HEK293 (cell line): Measurements from ENCODE around the gene RNF146.
A peak's percentile ranks its signal among the peaks of the same experiment; 100 is the strongest.

Experiments used
- GLIS1 ChIP-seq: fragments of 450-650 bp; formaldehyde crosslinking; IDR thresholded peaks from 2 replicates; pipeline ENCODE4 v1.5.1; 2016; ENCODE audit warnings: missing biosample characterization, missing genetic modification characterization
- MEIS1 ChIP-seq: sonication (generic); formaldehyde crosslinking; IDR thresholded peaks from 2 replicates; pipeline ENCODE4 v1.8.1; 2022; ENCODE audit warnings: missing genetic modification reagents, mild to moderate bottlenecking, borderline replicate concordance
- MZF1 ChIP-seq: fragments of 450-650 bp; formaldehyde crosslinking; IDR thresholded peaks from 2 replicates; pipeline ENCODE4 v1.5.1; 2017; ENCODE audit warnings: missing biosample characterization, missing genetic modification characterization, borderline replicate concordance
- PRDM1 ChIP-seq: fragments of 450-650 bp; formaldehyde crosslinking; IDR thresholded peaks from 2 replicates; pipeline ENCODE4; 2016; ENCODE audit warnings: missing biosample characterization, missing genetic modification characterization
- TRIM28 ChIP-seq: IDR thresholded peaks from 2 replicates; pipeline ENCODE4 v1.6.1; 2011; ENCODE audit warnings: low read length, control low read depth, borderline replicate concordance
- TSHZ1 ChIP-seq: fragments of 450-650 bp; formaldehyde crosslinking; IDR thresholded peaks from 2 replicates; pipeline ENCODE4 v1.5.1; 2016; ENCODE audit warnings: missing biosample characterization, missing genetic modification characterization, borderline replicate concordance
- ZBTB1 ChIP-seq: fragments of 450-650 bp; formaldehyde crosslinking; IDR thresholded peaks from 2 replicates; pipeline ENCODE4 v1.5.1; 2016; ENCODE audit warnings: missing biosample characterization, missing genetic modification characterization
- ZBTB7A ChIP-seq: fragments of 450-650 bp; formaldehyde crosslinking; IDR thresholded peaks from 2 replicates; pipeline ENCODE4 v1.5.1; 2016; ENCODE audit warnings: low read depth, missing biosample characterization, missing genetic modification characterization
- ZEB2 ChIP-seq: fragments of 450-650 bp; formaldehyde crosslinking; IDR thresholded peaks from 2 replicates; pipeline ENCODE4 v1.5.1; 2016; ENCODE audit warnings: missing biosample characterization, missing genetic modification characterization
- ZNF140 ChIP-seq: fragments of 450-650 bp; formaldehyde crosslinking; IDR thresholded peaks from 2 replicates; pipeline ENCODE4 v1.5.1; 2016; ENCODE audit warnings: missing biosample characterization, missing genetic modification characterization
- ZNF16 ChIP-seq: fragments of 450-650 bp; formaldehyde crosslinking; IDR thresholded peaks from 2 replicates; pipeline ENCODE4 v1.5.1; 2016; ENCODE audit warnings: low read depth, missing biosample characterization, missing genetic modification characterization
- ZNF19 ChIP-seq: fragments of 450-650 bp; formaldehyde crosslinking; IDR thresholded peaks from 2 replicates; pipeline ENCODE4; 2016; ENCODE audit warnings: missing biosample characterization, missing genetic modification characterization, low read depth
- ZNF2 ChIP-seq: fragments of 450-650 bp; formaldehyde crosslinking; IDR thresholded peaks from 2 replicates; pipeline ENCODE4 v1.5.1; 2016; ENCODE audit warnings: missing biosample characterization, missing genetic modification characterization
- ZNF24 ChIP-seq: fragments of 450-650 bp; formaldehyde crosslinking; IDR thresholded peaks from 2 replicates; pipeline ENCODE4 v1.5.1; 2016; ENCODE audit warnings: missing biosample characterization, missing genetic modification characterization
- ZNF48 ChIP-seq: fragments of 450-650 bp; formaldehyde crosslinking; IDR thresholded peaks from 2 replicates; pipeline ENCODE4 v1.5.1; 2016; ENCODE audit warnings: missing biosample characterization, missing genetic modification characterization
- ZNF544 ChIP-seq: fragments of 450-650 bp; formaldehyde crosslinking; IDR thresholded peaks from 2 replicates; pipeline ENCODE4 v1.5.0; 2017; ENCODE audit warnings: missing biosample characterization, missing genetic modification characterization
- ZNF596 ChIP-seq: fragments of 450-650 bp; IDR thresholded peaks from 2 replicates; pipeline ENCODE4 v1.5.0; 2018; ENCODE audit warnings: missing biosample characterization, mild to moderate bottlenecking, missing genetic modification characterization, moderate library complexity
- ZNF600 ChIP-seq: fragments of 450-650 bp; formaldehyde crosslinking; IDR thresholded peaks from 2 replicates; pipeline ENCODE4 v1.5.1; 2016; ENCODE audit warnings: missing biosample characterization, missing genetic modification characterization
- ZNF624 ChIP-seq: fragments of 450-650 bp; formaldehyde crosslinking; IDR thresholded peaks from 2 replicates; pipeline ENCODE4 v1.5.1; 2017; ENCODE audit warnings: missing biosample characterization, missing genetic modification characterization
- ZNF660 ChIP-seq: fragments of 450-650 bp; IDR thresholded peaks from 2 replicates; pipeline ENCODE4 v1.5.1; 2018; ENCODE audit warnings: missing biosample characterization, mild to moderate bottlenecking, missing genetic modification characterization
- ZNF747 ChIP-seq: fragments of 450-650 bp; formaldehyde crosslinking; IDR thresholded peaks from 2 replicates; pipeline ENCODE4 v1.5.1; 2016; ENCODE audit warnings: missing biosample characterization, missing genetic modification characterization
- ZNF76 ChIP-seq: fragments of 450-650 bp; formaldehyde crosslinking; IDR thresholded peaks from 2 replicates; pipeline ENCODE4; 2016; ENCODE audit warnings: low read depth, missing biosample characterization, missing genetic modification characterization, borderline replicate concordance
- ZNF776 ChIP-seq: fragments of 450-650 bp; formaldehyde crosslinking; IDR thresholded peaks from 2 replicates; pipeline ENCODE4 v1.5.0; 2017; ENCODE audit warnings: missing biosample characterization, missing genetic modification characterization, borderline replicate concordance
- ZSCAN30 ChIP-seq: fragments of 450-650 bp; IDR thresholded peaks from 2 replicates; pipeline ENCODE4 v1.5.1; 2018; ENCODE audit warnings: missing biosample characterization, mild to moderate bottlenecking, missing genetic modification characterization, moderate library complexity
- ZXDB ChIP-seq: fragments of 450-650 bp; formaldehyde crosslinking; IDR thresholded peaks from 2 replicates; pipeline ENCODE4 v1.5.1; 2016; ENCODE audit warnings: missing biosample characterization, missing genetic modification characterization
- TF ChIP-seq, protein P1 (sequence below): fragments of 450-650 bp; formaldehyde crosslinking; IDR thresholded peaks from 2 replicates; pipeline ENCODE4 v1.5.1; 2016; ENCODE audit warnings: missing biosample characterization, missing genetic modification characterization
- TF ChIP-seq, protein P2 (sequence below): fragments of 450-650 bp; formaldehyde crosslinking; IDR thresholded peaks from 2 replicates; pipeline ENCODE4 v1.5.1; 2017; ENCODE audit warnings: missing biosample characterization, missing genetic modification characterization
- TF ChIP-seq, protein P3 (sequence below): fragments of 450-650 bp; formaldehyde crosslinking; conservative IDR thresholded peaks from 2 replicates; pipeline ENCODE4 v1.5.1; 2016; ENCODE audit warnings: low read depth, missing biosample characterization, missing genetic modification characterization

Gene RNF146

GRCh38 chr6:127266178-127266891 is at the start of gene RNF146 (continued):
- TF ChIP-seq ZNF140 (tag by site-specific recombination), result no peak
- no peak for TF ChIP-seq TSHZ1 (tag by site-specific recombination)
- no peak; the same call in 1 of the 2 replicates for TF ChIP-seq ZEB2 (tag by site-specific recombination)
- TF ChIP-seq ZNF76 (tag by site-specific recombination), result no peak; the same call in 1 of the 2 replicates
- TF ChIP-seq ZNF48 (tag by site-specific recombination), result no peak
- no peak; the same call in 1 of the 2 replicates for TF ChIP-seq ZNF24 (tag by site-specific recombination)
- TF ChIP-seq ZNF624, result no peak
- TF ChIP-seq ZBTB7A, result no peak
- no peak for TF ChIP-seq ZNF16 (tag by site-specific recombination)
- no peak for TF ChIP-seq ZNF776
- TF ChIP-seq MZF1 (tag by site-specific recombination), result peak; percentile 43; the same call in 1 of the 2 replicates
- TF ChIP-seq GLIS1 (tag by site-specific recombination), result no peak
- peak; percentile 51; the same call in 1 of the 2 replicates for TF ChIP-seq TRIM28
- no peak for TF ChIP-seq ZNF19 (tag by site-specific recombination)
- peak; percentile 89 for TF ChIP-seq ZNF660
- TF ChIP-seq, protein P1, sequence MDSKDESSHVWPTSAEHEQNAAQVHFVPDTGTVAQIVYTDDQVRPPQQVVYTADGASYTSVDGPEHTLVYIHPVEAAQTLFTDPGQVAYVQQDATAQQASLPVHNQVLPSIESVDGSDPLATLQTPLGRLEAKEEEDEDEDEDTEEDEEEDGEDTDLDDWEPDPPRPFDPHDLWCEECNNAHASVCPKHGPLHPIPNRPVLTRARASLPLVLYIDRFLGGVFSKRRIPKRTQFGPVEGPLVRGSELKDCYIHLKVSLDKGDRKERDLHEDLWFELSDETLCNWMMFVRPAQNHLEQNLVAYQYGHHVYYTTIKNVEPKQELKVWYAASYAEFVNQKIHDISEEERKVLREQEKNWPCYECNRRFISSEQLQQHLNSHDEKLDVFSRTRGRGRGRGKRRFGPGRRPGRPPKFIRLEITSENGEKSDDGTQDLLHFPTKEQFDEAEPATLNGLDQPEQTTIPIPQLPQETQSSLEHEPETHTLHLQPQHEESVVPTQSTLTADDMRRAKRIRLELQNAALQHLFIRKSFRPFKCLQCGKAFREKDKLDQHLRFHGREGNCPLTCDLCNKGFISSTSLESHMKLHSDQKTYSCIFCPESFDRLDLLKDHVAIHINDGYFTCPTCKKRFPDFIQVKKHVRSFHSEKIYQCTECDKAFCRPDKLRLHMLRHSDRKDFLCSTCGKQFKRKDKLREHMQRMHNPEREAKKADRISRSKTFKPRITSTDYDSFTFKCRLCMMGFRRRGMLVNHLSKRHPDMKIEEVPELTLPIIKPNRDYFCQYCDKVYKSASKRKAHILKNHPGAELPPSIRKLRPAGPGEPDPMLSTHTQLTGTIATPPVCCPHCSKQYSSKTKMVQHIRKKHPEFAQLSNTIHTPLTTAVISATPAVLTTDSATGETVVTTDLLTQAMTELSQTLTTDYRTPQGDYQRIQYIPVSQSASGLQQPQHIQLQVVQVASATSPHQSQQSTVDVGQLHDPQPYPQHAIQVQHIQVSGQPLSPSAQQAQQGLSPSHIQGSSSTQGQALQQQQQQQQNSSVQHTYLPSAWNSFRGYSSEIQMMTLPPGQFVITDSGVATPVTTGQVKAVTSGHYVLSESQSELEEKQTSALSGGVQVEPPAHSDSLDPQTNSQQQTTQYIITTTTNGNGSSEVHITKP (tag by site-specific recombination), result peak; percentile 62
- TF ChIP-seq ZBTB1, result 0 out of 2 replicates have a peak, but pooled peaks have one; percentile 37
- peak; percentile 7; the same call in 1 of the 2 replicates for TF ChIP-seq MEIS1 (CRISPR knock-in tag)
- TF ChIP-seq ZNF596 (tag by site-specific recombination), result no peak
- TF ChIP-seq ZXDB (tag by site-specific recombination), result no peak
- TF ChIP-seq ZNF747 (tag by site-specific recombination), result no peak
- TF ChIP-seq, protein P2, sequence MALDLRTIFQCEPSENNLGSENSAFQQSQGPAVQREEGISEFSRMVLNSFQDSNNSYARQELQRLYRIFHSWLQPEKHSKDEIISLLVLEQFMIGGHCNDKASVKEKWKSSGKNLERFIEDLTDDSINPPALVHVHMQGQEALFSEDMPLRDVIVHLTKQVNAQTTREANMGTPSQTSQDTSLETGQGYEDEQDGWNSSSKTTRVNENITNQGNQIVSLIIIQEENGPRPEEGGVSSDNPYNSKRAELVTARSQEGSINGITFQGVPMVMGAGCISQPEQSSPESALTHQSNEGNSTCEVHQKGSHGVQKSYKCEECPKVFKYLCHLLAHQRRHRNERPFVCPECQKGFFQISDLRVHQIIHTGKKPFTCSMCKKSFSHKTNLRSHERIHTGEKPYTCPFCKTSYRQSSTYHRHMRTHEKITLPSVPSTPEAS (tag by site-specific recombination), result no peak
- TF ChIP-seq ZNF544, result no peak
- 0 out of 2 replicates have a peak, but pooled peaks have one; percentile 45 for TF ChIP-seq ZSCAN30 (tag by site-specific recombination)
- TF ChIP-seq ZNF2 (tag by site-specific recombination), result peak; percentile 100
- TF ChIP-seq, protein P3, sequence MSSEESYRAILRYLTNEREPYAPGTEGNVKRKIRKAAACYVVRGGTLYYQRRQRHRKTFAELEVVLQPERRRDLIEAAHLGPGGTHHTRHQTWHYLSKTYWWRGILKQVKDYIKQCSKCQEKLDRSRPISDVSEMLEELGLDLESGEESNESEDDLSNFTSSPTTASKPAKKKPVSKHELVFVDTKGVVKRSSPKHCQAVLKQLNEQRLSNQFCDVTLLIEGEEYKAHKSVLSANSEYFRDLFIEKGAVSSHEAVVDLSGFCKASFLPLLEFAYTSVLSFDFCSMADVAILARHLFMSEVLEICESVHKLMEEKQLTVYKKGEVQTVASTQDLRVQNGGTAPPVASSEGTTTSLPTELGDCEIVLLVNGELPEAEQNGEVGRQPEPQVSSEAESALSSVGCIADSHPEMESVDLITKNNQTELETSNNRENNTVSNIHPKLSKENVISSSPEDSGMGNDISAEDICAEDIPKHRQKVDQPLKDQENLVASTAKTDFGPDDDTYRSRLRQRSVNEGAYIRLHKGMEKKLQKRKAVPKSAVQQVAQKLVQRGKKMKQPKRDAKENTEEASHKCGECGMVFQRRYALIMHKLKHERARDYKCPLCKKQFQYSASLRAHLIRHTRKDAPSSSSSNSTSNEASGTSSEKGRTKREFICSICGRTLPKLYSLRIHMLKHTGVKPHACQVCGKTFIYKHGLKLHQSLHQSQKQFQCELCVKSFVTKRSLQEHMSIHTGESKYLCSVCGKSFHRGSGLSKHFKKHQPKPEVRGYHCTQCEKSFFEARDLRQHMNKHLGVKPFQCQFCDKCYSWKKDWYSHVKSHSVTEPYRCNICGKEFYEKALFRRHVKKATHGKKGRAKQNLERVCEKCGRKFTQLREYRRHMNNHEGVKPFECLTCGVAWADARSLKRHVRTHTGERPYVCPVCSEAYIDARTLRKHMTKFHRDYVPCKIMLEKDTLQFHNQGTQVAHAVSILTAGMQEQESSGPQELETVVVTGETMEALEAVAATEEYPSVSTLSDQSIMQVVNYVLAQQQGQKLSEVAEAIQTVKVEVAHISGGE (tag by site-specific recombination), result peak; percentile 43; the same call in 1 of the 2 replicates
- TF ChIP-seq PRDM1, result peak; percentile 78
- TF ChIP-seq ZNF600 (tag by site-specific recombination), result peak; percentile 96
